GM12878 (cell line): ENCODE measurements around the gene HSD17B12. TPM values are rescaled to one million over a fixed set of nuclear protein-coding genes. Genes with fewer than 3 reads are reported as not detected.

ENCODE experiments used
- ATAC-seq: fragments of 200-7000 bp; cut with Tn5 transposase; 3 replicates; pipeline ENCODE4 v1.9.1; 2020; ENCODE audit warnings: mild to moderate bottlenecking, moderate library complexity
- BruUV-seq: library from RNA; stranded (reverse); fragments of 400-500 nt; replicated peaks from 2 replicates; lab custom pipeline; 2021; lab: Mats Ljungman, UMichigan
- CTCF ChIA-PET: fragments of 300-600 bp; sonication (Branson Sonifier 250); formaldehyde crosslinking; extraction: SDS; loops from one replicate; lab custom pipeline; 2021; ENCODE audit warnings: inconsistent platforms; lab: Yijun Ruan, JAX
- POLR2A ChIA-PET: fragments of 350-600 bp; formaldehyde crosslinking; extraction: SDS; loops from one replicate; lab custom pipeline; 2021; ENCODE audit warnings: inconsistent platforms; lab: Charles Lee
- RAD21 ChIA-PET: fragments of 300-600 bp; sonication (Branson Sonifier 250); formaldehyde crosslinking; loops from one replicate; lab custom pipeline; 2023; ENCODE audit warnings: antibody characterized with exemption; ENCODE audit not compliant: unreplicated experiment; lab: Charles Lee
- SMC1A ChIA-PET: fragments of 300-600 bp; sonication (Branson Sonifier 250); formaldehyde crosslinking; loops from one replicate; lab custom pipeline; 2023; ENCODE audit not compliant: unreplicated experiment, uncharacterized antibody; lab: Charles Lee
- DNase-seq: peaks from one replicate; pipeline ENCODE4 v3.0.0-alpha.2; 2011; ENCODE audit warnings: low read depth, low spot score
- FAIRE-seq: peaks from 3 replicates; lab custom pipeline; 2011; peaks lifted over from hg19 to GRCh38; lab: Jason Lieb, UNC
- H2AFZ ChIP-seq: 2 replicates; pipeline ENCODE4 v1.6.0; 2011; ENCODE audit warnings: low read depth, low read length, control low read depth; ENCODE audit not compliant: control insufficient read depth
- H3K27ac ChIP-seq: 2 replicates; pipeline ENCODE4 v1.5.1; 2011; ENCODE audit warnings: control low read depth; ENCODE audit not compliant: control insufficient read depth, insufficient read depth
- H3K27me3 ChIP-seq, 2 experiments: replicated peaks in 1 of 2; 2 replicates each; pipeline versions ENCODE4 v1.6.0 to v1.6.1; 2011; ENCODE audit warnings: low read length in 1 of 2; ENCODE audit not compliant: control insufficient read depth in 2 of 2, insufficient read depth in 2 of 2
- H3K36me3 ChIP-seq, 2 experiments: 2 replicates each; pipeline ENCODE4 v1.5.1; 2011; ENCODE audit warnings: low read length in 1 of 2; ENCODE audit not compliant: control insufficient read depth in 2 of 2, insufficient read depth in 2 of 2
- H3K4me1 ChIP-seq: 2 replicates; pipeline ENCODE4 v1.6.1; 2011; ENCODE audit warnings: mild to moderate bottlenecking, low read length, moderate library complexity, mixed read lengths; ENCODE audit not compliant: control insufficient read depth, insufficient read depth
- H3K4me2 ChIP-seq: 2 replicates; pipeline ENCODE4 v1.6.0; 2011; ENCODE audit warnings: control low read depth; ENCODE audit not compliant: control insufficient read depth, insufficient read depth
- H3K4me3 ChIP-seq: fragments of 200-600 bp; sonication (generic); 2 replicates; pipeline ENCODE4 v1.5.1; 2016
- H3K79me2 ChIP-seq: 2 replicates; pipeline ENCODE4 v1.6.0; 2011; ENCODE audit warnings: low read length; ENCODE audit not compliant: control insufficient read depth, insufficient read depth
- H3K9ac ChIP-seq: 2 replicates; pipeline ENCODE4 v1.8.0; 2011; ENCODE audit warnings: low read length, control low read depth, mixed read lengths; ENCODE audit not compliant: control insufficient read depth, insufficient read depth
- H3K9me3 ChIP-seq: replicated peaks from 3 replicates; pipeline ENCODE4 v1.5.1; 2011; ENCODE audit warnings: mild to moderate bottlenecking, low read length; ENCODE audit not compliant: control insufficient read depth, insufficient read depth
- H4K20me1 ChIP-seq: 2 replicates; pipeline ENCODE4 v1.6.0; 2011; ENCODE audit not compliant: control insufficient read depth, insufficient read depth
- CREB1 ChIP-seq: IDR thresholded peaks from 2 replicates; pipeline ENCODE4 v1.6.1; 2012; ENCODE audit warnings: low read depth, mild to moderate bottlenecking, inconsistent platforms
- MXI1 ChIP-seq: fragments of 150-350 bp; IDR thresholded peaks from 2 replicates; pipeline ENCODE4 v1.6.1; 2011; ENCODE audit warnings: low read depth, mild to moderate bottlenecking, inconsistent platforms, low read length, improper control_type of control experiment
- POLR2A ChIP-seq: IDR thresholded peaks from 2 replicates; pipeline ENCODE4 v1.6.1; 2011; ENCODE audit warnings: low read depth, mild to moderate bottlenecking, low read length
- SIN3A ChIP-seq: IDR thresholded peaks from 2 replicates; pipeline ENCODE4 v1.6.1; 2012; ENCODE audit warnings: low read depth, low read length, improper control_type of control experiment
- USF1 ChIP-seq: IDR thresholded peaks from 2 replicates; pipeline ENCODE4 v1.6.1; 2011; ENCODE audit warnings: borderline replicate concordance, low read depth, mild to moderate bottlenecking, moderate library complexity, mixed read lengths, low read length; ENCODE audit not compliant: insufficient read depth; ENCODE audit errors: extremely low read length
- WGBS: methylation state at CpG from one replicate; pipeline ENCODE4 v1.1.6; 2016; ENCODE audit warnings: low lambda C conversion rate; ENCODE audit not compliant: insufficient replicate concordance, insufficient coverage; ENCODE audit errors: missing lambda C conversion rate; 5-methylcytosine and 5-hydroxymethylcytosine counted together
- in situ Hi-C: fragments of 300-500 bp; cut with MboI; formaldehyde crosslinking; loops from 9 replicates; pipeline ENCODE4 v1.14.3; 2018; ENCODE audit warnings: mixed read lengths
- intact Hi-C: fragments of 100-400 bp; cut with micrococcal nuclease; formaldehyde crosslinking; loops from one replicate; pipeline ENCODE4 v1.14.2; 2022; ENCODE audit not compliant: unreplicated experiment
- polyA plus RNA-seq, 11 experiments: library from polyadenylated mRNA; depleted of rRNA in 4 of 11; unstranded in 6 of 11; stranded (reverse) in 5 of 11; fragments of >200 nt; fragmentation: Nextera tagmentation in 4 of 11; fragmentation: Illumina TruSeq in 1 of 11; extraction: Ambion mirVana in 4 of 11; extraction: Trizol in 1 of 11; gene quantifications; 1 replicate in 1 of 11; 2 replicates in 10 of 11; pipeline versions ENCODE4 v1.2.1 to v1.2.3, GENCODE V29; 2011 to 2016; ENCODE audit warnings: inconsistent platforms in 2 of 11, missing spikeins in 2 of 11, low read depth in 1 of 11
- total RNA-seq, 4 experiments: library from RNA; depleted of rRNA in 3 of 4; stranded (reverse); fragments of >200 nt in 3 of 4; fragmentation: Illumina TruSeq in 1 of 4; extraction: Trizol in 1 of 4; gene quantifications; 2 replicates each; pipeline versions ENCODE4 v1.2.1 to v1.2.3, GENCODE V29; 2013 to 2021
- TF ChIP-seq, protein P1 (sequence below): fragments of 450-650 bp; formaldehyde crosslinking; IDR thresholded peaks from 2 replicates; pipeline ENCODE4 v1.4.0; 2022; ENCODE audit warnings: mild to moderate bottlenecking, moderate library complexity

Gene HSD17B12
- total and polyA plus RNA-seq, 10 of the 15 experiments (the other 5 are each of a cell fraction or from before 2014, with no cell fraction given), result 23.6 to 88.0 (median 64.7) TPM

DNA sequence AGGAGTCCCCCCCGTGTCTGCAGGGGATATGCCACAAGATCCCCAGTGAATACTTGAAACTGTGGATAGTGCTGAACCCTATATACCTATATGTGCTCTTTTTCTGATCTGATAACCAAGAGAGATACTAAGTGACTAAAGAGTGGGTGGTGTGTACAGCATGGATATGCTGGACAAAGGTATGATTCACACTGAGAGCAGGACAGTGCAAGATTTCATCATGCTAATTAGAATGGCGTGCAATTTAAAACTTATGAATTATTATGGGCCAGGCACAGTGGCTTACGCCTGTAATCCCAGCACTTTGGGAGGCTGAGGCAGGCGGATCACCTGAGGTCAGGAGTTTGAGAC, 109.9 kb downstream of the HSD17B12 start:
- Histone ChIP-seq H3K9me3 (no peaks in the 10 kb centered on the region), H3K4me3 (no peak overlapping the region), H3K79me2 (no peaks in the 10 kb centered on the region), H2AFZ (no peak overlapping the region), H3K36me3 (no peaks in the 10 kb centered on the region; a peak in 1 of 4 replicates), H3K4me2 (no peak overlapping the region), H3K27ac (no peak overlapping the region), H3K9ac (no peak overlapping the region), H3K4me1 (no peaks in the 10 kb centered on the region), H3K27me3 (no peaks in the 10 kb centered on the region), H4K20me1 (no peaks in the 10 kb centered on the region)
- DNase-seq (no peak), ATAC-seq (no peak), FAIRE-seq (no peak)
- BruUV-seq, result no TSS peak
- RAD21 ChIA-PET, result no interaction called here
- 84% methylated on average over 4 of the region's 4 CpGs for WGBS
- POLR2A ChIA-PET, result no interaction called here
- CTCF ChIA-PET, result no interaction called here
- no peak for TF ChIP-seq MXI1
- TF ChIP-seq POLR2A, result no peak
- TF ChIP-seq CREB1, result no peak
- TF ChIP-seq USF1, result no peak
- SMC1A ChIA-PET, result no interaction called here
- in situ Hi-C loops, result no loop called here
- intact Hi-C loops, result no loop called here

DNA sequence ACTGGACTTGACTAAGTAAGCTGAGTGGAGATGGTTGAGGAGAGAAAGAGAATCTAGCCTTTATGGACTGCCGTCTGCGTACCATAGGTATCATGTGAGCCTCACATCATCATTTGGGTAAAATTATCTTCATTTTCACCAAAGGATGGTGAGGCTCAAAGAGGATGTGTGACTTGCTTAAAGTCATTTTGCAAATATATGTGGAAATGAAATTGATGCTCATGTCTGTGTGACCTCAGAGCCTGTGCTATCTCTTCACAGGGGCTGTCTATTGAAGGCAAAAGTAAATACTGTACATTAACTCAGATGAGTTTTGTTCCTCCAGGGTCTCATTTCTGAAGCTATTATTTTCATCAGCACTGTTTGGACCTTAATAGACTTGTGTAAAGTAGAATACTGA, 116.8 kb downstream of the HSD17B12 start:
- H3K9me3 ChIP-seq, result no peaks in the 10 kb centered on the region
- WGBS, result 100% methylated on average over 2 of the region's 2 CpGs
- ChIA-PET RAD21 (no interaction called here), SMC1A (interaction anchor here (1.2 to 1.5 kb wide), 2 partner anchors 9 to 33 kb away, joined by 3 to 7 read pairs; no protein-coding TSS in a partner anchor), CTCF (interaction anchor here (0.6 to 1.1 kb wide), 3 partner anchors 54 to 388 kb away, joined by 3 to 4 read pairs (median 3); no protein-coding TSS in a partner anchor), POLR2A (no interaction called here)
- H4K20me1 ChIP-seq, result no peaks in the 10 kb centered on the region
- no peak overlapping the region for H3K27ac ChIP-seq
- no peaks in the 10 kb centered on the region for H3K79me2 ChIP-seq
- H3K36me3 ChIP-seq, result peaks cover 0 to 4% of the 10 kb centered on the region in 2 experiments; a peak in 3 of 4 replicates
- FAIRE-seq, result no peak
- H3K4me2 ChIP-seq, result no peak overlapping the region
- ATAC-seq, result no peak
- in situ Hi-C loops, result no loop called here
- H3K27me3 ChIP-seq, result no peaks in the 10 kb centered on the region
- no peak for TF ChIP-seq SIN3A
- TF ChIP-seq, protein P1, sequence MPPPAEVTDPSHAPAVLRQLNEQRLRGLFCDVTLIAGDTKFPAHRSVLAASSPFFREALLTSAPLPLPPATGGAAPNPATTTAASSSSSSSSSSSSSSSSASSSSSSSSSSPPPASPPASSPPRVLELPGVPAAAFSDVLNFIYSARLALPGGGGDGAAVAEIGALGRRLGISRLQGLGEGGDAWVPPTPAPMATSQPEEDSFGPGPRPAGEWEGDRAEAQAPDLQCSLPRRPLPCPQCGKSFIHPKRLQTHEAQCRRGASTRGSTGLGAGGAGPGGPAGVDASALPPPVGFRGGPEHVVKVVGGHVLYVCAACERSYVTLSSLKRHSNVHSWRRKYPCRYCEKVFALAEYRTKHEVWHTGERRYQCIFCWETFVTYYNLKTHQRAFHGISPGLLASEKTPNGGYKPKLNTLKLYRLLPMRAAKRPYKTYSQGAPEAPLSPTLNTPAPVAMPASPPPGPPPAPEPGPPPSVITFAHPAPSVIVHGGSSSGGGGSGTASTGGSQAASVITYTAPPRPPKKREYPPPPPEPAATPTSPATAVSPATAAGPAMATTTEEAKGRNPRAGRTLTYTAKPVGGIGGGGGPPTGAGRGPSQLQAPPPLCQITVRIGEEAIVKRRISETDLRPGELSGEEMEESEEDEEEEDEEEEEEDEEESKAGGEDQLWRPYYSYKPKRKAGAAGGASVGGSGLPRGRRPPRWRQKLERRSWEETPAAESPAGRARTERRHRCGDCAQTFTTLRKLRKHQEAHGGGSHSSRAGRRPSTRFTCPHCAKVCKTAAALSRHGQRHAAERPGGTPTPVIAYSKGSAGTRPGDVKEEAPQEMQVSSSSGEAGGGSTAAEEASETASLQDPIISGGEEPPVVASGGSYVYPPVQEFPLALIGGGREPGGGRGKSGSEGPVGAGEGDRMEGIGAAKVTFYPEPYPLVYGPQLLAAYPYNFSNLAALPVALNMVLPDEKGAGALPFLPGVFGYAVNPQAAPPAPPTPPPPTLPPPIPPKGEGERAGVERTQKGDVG, result no peak
- intact Hi-C loops, result no loop called here
- no peaks in the 10 kb centered on the region for H3K4me1 ChIP-seq
- no peak overlapping the region for H3K4me3 ChIP-seq
- H2AFZ ChIP-seq, result no peak overlapping the region
- no peak for DNase-seq
- no peak overlapping the region for H3K9ac ChIP-seq
- no TSS peak for BruUV-seq
